Endothelial cell of umbilical vein (primary cell): ENCODE results near the gene PRSS21. TPM values are rescaled to one million over a fixed set of nuclear protein-coding genes. Genes with fewer than 3 reads are reported as not detected.

Experiments used
- BruUV-seq: library from RNA; stranded (reverse); fragments of 400-500 nt; replicated peaks from 2 replicates; lab custom pipeline; 2021; lab: Mats Ljungman, UMichigan
- CTCF ChIA-PET: fragments of 300-600, 350-600 bp; sonication (Branson Sonifier 250); formaldehyde crosslinking; loops from one replicate; lab custom pipeline; 2021; ENCODE audit warnings: antibody characterized with exemption, inconsistent platforms; lab: Charles Lee
- POLR2A ChIA-PET: fragments of 300-600, 350-600 bp; sonication (Branson Sonifier 250); formaldehyde crosslinking; loops from one replicate; lab custom pipeline; 2021; ENCODE audit warnings: antibody characterized with exemption, inconsistent platforms; lab: Charles Lee
- DNase-seq: peaks from one replicate; pipeline ENCODE4 v3.0.0-alpha.2; 2011; ENCODE audit warnings: low read depth, low spot score
- FAIRE-seq: peaks from 2 replicates; lab custom pipeline; 2011; peaks lifted over from hg19 to GRCh38; lab: Jason Lieb, UNC
- H2AFZ ChIP-seq: 2 replicates; pipeline ENCODE4 v1.6.0; 2012; ENCODE audit warnings: low read depth, low read length, control low read depth, inconsistent platforms
- H3K27ac ChIP-seq: 2 replicates; pipeline ENCODE4 v1.5.1; 2011; ENCODE audit warnings: low read depth, mild to moderate bottlenecking, control low read depth, low read length, moderate library complexity; ENCODE audit not compliant: insufficient read depth
- H3K27me3 ChIP-seq, 2 experiments: 2 replicates each; pipeline versions ENCODE4 v1.6.0 to v1.6.1; 2011; ENCODE audit warnings: low read length in 2 of 2, mixed read lengths in 1 of 2; ENCODE audit not compliant: control insufficient read depth in 2 of 2, insufficient read depth in 2 of 2
- H3K36me3 ChIP-seq, 2 experiments: 2 replicates in 1 of 2; 3 replicates in 1 of 2; pipeline ENCODE4 v1.5.1; 2011; ENCODE audit warnings: low read length in 2 of 2, mild to moderate bottlenecking in 1 of 2, moderate library complexity in 1 of 2; ENCODE audit not compliant: control insufficient read depth in 2 of 2, insufficient read depth in 2 of 2; ENCODE audit errors: extremely low read depth in 1 of 2
- H3K4me1 ChIP-seq: 3 replicates; pipeline ENCODE4 v1.5.1; 2011; ENCODE audit warnings: mild to moderate bottlenecking, low read length; ENCODE audit not compliant: control insufficient read depth, insufficient read depth; ENCODE audit errors: extremely low read depth
- H3K4me2 ChIP-seq: 2 replicates; pipeline ENCODE4 v1.6.1; 2011; ENCODE audit warnings: low read length, control low read depth, mixed read lengths; ENCODE audit not compliant: insufficient read depth
- H3K4me3 ChIP-seq, 3 experiments: fragments of 200-600 bp in 1 of 3; sonication (generic), shearing (Covaris generic) in 1 of 3; replicated peaks in 1 of 3; 2 replicates each; pipeline ENCODE4 v1.5.1; 2011 to 2016; ENCODE audit warnings: control low read depth in 3 of 3, low read length in 3 of 3, mild to moderate bottlenecking in 2 of 3, inconsistent platforms in 1 of 3, low read depth in 1 of 3, moderate library complexity in 1 of 3; ENCODE audit not compliant: insufficient read depth in 1 of 3
- H3K79me2 ChIP-seq: 2 replicates; pipeline ENCODE4 v1.6.0; 2012; ENCODE audit warnings: low read length, inconsistent platforms; ENCODE audit not compliant: control insufficient read depth, insufficient read depth
- H3K9ac ChIP-seq: replicated peaks from 2 replicates; pipeline ENCODE3; 2011; ENCODE audit warnings: low read length, control low read depth; ENCODE audit not compliant: insufficient read depth; ENCODE audit errors: extremely low read depth
- H3K9me1 ChIP-seq: replicated peaks from 3 replicates; pipeline ENCODE4 v1.6.0; 2011; ENCODE audit warnings: mild to moderate bottlenecking, low read length; ENCODE audit not compliant: control insufficient read depth, insufficient read depth; ENCODE audit errors: extremely low read depth
- H3K9me3 ChIP-seq: replicated peaks from 2 replicates; pipeline ENCODE4 v1.5.1; 2012; ENCODE audit warnings: low read length, inconsistent platforms; ENCODE audit not compliant: control insufficient read depth, insufficient read depth
- H4K20me1 ChIP-seq: replicated peaks from 2 replicates; pipeline ENCODE3; 2011; ENCODE audit warnings: mild to moderate bottlenecking, low read length; ENCODE audit not compliant: control insufficient read depth, insufficient read depth; ENCODE audit errors: extremely low read depth
- CTCF ChIP-seq, 2 donors: IDR thresholded peaks; 1 replicate in 1 of 2; 2 replicates in 1 of 2; pipeline ENCODE4 v1.5.1; 2011; ENCODE audit warnings: low read length in 2 of 2, mild to moderate bottlenecking in 2 of 2, moderate library complexity in 2 of 2, control low read depth in 1 of 2, inconsistent platforms in 1 of 2, low read depth in 1 of 2; ENCODE audit not compliant: insufficient read depth in 1 of 2; ENCODE audit errors: extremely low read depth in 1 of 2
- JUN ChIP-seq: IDR thresholded peaks from 2 replicates; pipeline ENCODE4 v1.6.1; 2011; ENCODE audit warnings: borderline replicate concordance, low read depth; ENCODE audit not compliant: insufficient read length, insufficient read depth
- POLR2A ChIP-seq: IDR thresholded peaks from 2 replicates; pipeline ENCODE4 v1.6.1; 2012; ENCODE audit warnings: low read depth, mild to moderate bottlenecking, control low read depth, low read length
- dilution Hi-C: fragments of 300-500 bp; cut with MboI; formaldehyde crosslinking; loops from one replicate; pipeline ENCODE4 v1.15.0; 2019; ENCODE audit warnings: low sequenced_read_pairs; ENCODE audit not compliant: extremely low pct_ligation_motif_present
- intact Hi-C: fragments of 100-400 bp; cut with micrococcal nuclease; formaldehyde crosslinking; loops from one replicate; pipeline ENCODE4 v1.10.0; 2022
- polyA plus RNA-seq, 4 experiments: library from polyadenylated mRNA; depleted of rRNA in 3 of 4; stranded (reverse) in 3 of 4; unstranded in 1 of 4; fragments of >200 nt; gene quantifications; 2 replicates each; pipeline versions ENCODE4 v1.2.1 to v1.2.3, GENCODE V29; 2011 to 2012; ENCODE audit warnings: missing spikeins in 1 of 4
- total RNA-seq: library from RNA; stranded (reverse); gene quantifications from 2 replicates; pipeline ENCODE4 v1.2.3, GENCODE V29; 2021
- TF ChIP-seq, protein P1 (sequence below): IDR thresholded peaks from 2 replicates; pipeline ENCODE4 v1.6.1; 2011; ENCODE audit not compliant: insufficient read depth, insufficient read length

PRSS21 gene
- total and polyA plus RNA-seq, 2 donors (not counting 3 experiments of a cell fraction or from before 2014, with no cell fraction given): 0.28 TPM; not detected in 1

DNA sequence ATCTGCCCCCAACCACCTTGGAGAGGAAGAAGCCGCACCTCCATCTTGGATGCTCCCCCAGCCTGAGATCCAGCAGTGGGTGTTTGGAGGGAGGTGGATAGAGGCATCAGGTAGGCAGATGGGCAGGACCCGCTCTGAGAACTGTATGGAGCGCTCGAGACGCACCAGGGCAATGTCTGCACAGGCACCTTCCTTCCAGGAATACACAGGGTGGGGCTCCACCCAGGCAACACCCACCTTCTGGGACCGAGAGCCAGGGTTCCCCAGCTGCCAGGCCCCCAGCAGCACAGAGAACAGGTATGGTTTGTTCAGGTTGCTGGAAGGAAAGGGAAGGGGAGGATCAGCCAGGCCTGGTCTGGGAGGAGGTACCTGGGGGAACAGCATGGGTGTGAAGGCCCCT, 38.5 kb downstream of the PRSS21 start:
- DNase-seq (no peak), FAIRE-seq (no peak)
- Histone ChIP-seq H2AFZ (no peak overlapping the region), H3K4me2 (no peak overlapping the region), H3K9me3 (peaks cover 2% of the 10 kb centered on the region), H3K36me3 (no peaks in the 10 kb centered on the region), H3K9me1 (no peaks in the 10 kb centered on the region), H3K79me2 (no peaks in the 10 kb centered on the region), H3K4me3 (no peak overlapping the region), H3K27ac (no peak overlapping the region), H3K4me1 (no peaks in the 10 kb centered on the region), H4K20me1 (no peaks in the 10 kb centered on the region), H3K9ac (no peak overlapping the region), H3K27me3 (peaks cover 2 to 7% of the 10 kb centered on the region in 2 experiments)
- ChIA-PET CTCF (interaction anchor here (1.1 to 2.7 kb wide), 3 partner anchors 13 to 71 kb away, joined by 5 to 11 read pairs (median 10); no protein-coding TSS in a partner anchor), POLR2A (no interaction called here)
- TF ChIP-seq CTCF (IDR thresholded peaks at IDR 0.05; ENCODE audit: extremely low read depth in 1 of 2, insufficient read depth in 1 of 2, low read depth in 1 of 2, low read length in 2 of 2) (no peak), POLR2A (no peak), JUN (no peak)
- TF ChIP-seq, protein P1, sequence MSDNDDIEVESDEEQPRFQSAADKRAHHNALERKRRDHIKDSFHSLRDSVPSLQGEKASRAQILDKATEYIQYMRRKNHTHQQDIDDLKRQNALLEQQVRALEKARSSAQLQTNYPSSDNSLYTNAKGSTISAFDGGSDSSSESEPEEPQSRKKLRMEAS: no peak
- BruUV-seq: no TSS peak
- dilution Hi-C loops: no loop called here
- intact Hi-C loops: no loop called here

DNA sequence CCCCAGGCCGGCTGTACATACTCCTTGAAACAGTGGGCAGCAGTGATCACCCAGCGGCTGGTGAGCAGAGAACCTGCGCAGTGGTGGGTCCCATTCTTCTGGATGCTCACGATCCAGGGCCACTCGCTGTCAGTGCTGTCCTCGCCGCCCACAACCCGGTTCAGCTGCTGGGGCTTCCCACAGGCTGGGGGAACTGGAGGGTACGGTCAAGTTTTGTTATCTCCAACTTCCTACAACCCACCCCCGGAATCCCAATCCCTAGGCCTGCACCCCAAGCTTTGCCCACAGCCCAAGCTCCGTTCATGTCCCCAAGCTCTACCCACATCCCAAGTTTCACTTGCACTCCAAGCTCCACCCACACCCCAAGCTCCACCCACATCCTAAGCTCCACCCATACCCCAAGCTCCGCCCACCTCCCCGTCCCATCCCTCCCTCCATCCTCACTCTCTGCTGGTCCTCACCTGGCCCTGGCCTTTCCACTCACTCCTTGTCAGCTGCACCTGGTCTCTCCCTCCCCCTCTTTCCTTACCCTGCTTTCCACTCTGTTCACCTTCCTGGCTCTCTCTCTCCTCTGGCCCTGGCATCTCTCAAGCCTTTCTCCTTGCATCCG, 39.1 kb downstream of the PRSS21 start:
- CTCF ChIA-PET: interaction anchor here (1.1 to 2.7 kb wide), 3 partner anchors 12 to 71 kb away, joined by 5 to 11 read pairs (median 10); no protein-coding TSS in a partner anchor
- H3K9me3 ChIP-seq: peaks cover 2% of the 10 kb centered on the region

More for the DNA sequence above, 39.1 kb downstream of the PRSS21 start:
- Histone ChIP-seq H3K9ac (no peak overlapping the region), H3K4me2 (no peak overlapping the region), H3K9me1 (no peaks in the 10 kb centered on the region), H3K4me3 (no peak overlapping the region), H3K27me3 (peaks cover 2 to 7% of the 10 kb centered on the region in 2 experiments), H4K20me1 (no peaks in the 10 kb centered on the region), H3K36me3 (no peaks in the 10 kb centered on the region), H2AFZ (no peak overlapping the region), H3K79me2 (no peaks in the 10 kb centered on the region), H3K27ac (no peak overlapping the region), H3K4me1 (no peaks in the 10 kb centered on the region)
- DNase-seq (no peak), FAIRE-seq (no peak)
- TF ChIP-seq CTCF (IDR thresholded peaks at IDR 0.05; ENCODE audit: extremely low read depth in 1 of 2, insufficient read depth in 1 of 2, low read depth in 1 of 2, low read length in 2 of 2) (no peak), POLR2A (no peak)
- intact Hi-C loops: no loop called here
- dilution Hi-C loops: no loop called here
- POLR2A ChIA-PET: no interaction called here
- BruUV-seq: no TSS peak
